Measurements from ENCODE around the gene ECI1. TPM values are rescaled to one million over a fixed set of nuclear protein-coding genes. Genes with fewer than 3 reads are reported as not detected.

Gene ECI1, protein sequence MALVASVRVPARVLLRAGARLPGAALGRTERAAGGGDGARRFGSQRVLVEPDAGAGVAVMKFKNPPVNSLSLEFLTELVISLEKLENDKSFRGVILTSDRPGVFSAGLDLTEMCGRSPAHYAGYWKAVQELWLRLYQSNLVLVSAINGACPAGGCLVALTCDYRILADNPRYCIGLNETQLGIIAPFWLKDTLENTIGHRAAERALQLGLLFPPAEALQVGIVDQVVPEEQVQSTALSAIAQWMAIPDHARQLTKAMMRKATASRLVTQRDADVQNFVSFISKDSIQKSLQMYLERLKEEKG
- 10 to 100 TPM; 35.6 to 36.6 TPM for total RNA-seq

DNA sequence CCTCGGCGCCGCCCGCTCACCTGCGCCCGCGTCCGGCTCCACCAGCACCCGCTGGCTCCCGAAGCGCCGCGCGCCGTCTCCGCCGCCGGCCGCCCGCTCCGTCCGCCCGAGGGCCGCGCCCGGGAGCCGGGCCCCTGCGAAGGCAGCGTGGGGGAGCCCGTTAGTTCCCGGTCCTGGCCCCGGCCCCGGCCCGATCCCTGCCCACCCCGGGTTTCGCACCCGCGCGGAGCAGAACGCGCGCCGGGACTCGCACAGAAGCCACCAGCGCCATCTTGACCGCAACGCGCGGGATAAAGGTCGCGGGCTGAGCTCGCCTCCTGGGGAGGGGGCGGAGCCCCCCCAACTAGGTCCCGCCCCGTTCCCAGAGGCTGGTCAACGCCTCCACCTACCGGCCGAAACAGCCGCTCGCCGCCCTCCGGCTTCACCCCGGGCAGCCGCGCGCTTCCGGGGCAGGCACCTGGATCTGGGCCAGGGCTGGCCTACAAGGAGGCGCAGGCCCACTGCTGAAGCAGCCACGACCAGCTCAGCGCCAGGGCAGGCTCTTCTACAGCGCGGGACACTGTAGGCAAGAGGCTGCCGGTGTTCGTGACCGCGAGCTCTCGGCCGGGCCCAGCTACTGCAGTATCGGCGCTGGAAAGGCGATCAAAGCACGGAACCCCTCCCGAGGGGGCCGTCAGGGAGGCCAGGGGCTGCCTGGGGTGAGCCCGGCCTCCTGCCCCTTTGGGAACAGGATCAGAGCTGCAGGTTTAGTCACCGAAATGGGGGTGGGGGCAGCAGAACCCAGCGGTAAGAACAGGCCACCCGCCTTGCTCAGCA, at the start of gene ECI1:
ECI1 (minus strand) TSS at position 292 of the 816 bp plus-strand sequence; CDS start at position 271, 21 bp downstream.
- CTCF ChIA-PET: interaction anchor here (1.3 to 2.5 kb wide), 9 partner anchors 13 to 243 kb away, joined by 3 to 15 read pairs (median 5); partner anchors contain the start of genes E4F1, PGP and RNPS1
- POLR2A ChIA-PET: interaction anchor here (0.5 to 2.1 kb wide), 9 partner anchors 15 to 287 kb away, joined by 3 to 14 read pairs (median 4); partner anchors contain the start of genes DNASE1L2, PGP and TRAF7

DNA sequence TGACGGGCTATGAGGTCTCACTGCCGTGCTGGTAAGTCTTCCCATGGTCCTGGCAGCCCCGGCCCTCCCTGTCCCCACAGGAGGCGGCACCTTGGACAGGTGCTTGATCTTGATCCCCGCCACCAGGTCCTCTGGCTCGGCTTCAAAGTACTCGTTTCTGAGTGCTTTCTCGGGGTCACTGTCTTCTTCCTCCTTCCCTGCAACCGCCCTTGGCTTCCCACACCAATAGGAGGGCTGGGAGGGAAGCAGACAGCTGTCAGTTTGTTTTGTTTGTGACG, 48.5 kb upstream of the ECI1 start:
- POLR2A ChIA-PET: no interaction called here
- CTCF ChIA-PET: no interaction called here

DNA sequence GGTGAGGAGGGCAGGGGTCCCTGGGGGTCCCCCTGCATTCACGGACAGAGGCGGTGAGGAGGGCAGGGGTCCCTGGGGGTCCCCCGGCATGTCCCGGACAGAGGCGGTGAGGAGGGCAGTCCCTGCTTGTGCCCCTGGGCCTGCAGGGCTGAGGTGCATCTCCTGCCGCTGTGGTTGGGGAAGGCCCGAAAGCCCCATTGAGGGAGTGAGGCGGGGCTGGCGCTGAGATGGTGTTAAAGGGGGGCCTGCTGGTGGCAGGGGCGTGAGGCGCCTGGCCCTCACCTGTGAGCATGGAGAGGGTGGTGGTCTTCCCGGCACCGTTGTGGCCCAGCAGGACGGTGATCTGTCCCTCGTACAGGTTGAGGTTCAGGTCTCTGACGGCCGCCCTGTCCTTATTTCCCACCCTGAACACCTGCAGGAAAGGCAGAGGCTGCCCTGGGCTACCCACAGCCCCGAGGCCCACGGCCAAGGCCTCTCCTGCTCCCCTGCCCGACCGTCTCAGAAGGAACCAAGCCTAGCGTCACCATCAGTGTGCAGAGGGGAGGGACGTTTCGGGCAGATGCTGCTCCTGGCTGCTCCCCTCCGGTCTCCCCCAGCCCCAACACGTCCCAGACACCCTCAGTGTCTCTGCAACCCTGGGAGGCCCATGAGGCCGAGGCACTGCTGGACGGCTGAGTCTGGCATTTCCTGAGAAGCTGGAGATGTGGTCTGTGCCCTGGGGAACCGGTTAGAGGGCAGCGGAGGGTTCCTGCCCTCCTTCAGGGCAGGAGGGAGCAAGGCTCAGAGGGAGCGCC, 47.9 kb upstream of the ECI1 start:
- CTCF ChIA-PET: no interaction called here
- POLR2A ChIA-PET: no interaction called here

DNA sequence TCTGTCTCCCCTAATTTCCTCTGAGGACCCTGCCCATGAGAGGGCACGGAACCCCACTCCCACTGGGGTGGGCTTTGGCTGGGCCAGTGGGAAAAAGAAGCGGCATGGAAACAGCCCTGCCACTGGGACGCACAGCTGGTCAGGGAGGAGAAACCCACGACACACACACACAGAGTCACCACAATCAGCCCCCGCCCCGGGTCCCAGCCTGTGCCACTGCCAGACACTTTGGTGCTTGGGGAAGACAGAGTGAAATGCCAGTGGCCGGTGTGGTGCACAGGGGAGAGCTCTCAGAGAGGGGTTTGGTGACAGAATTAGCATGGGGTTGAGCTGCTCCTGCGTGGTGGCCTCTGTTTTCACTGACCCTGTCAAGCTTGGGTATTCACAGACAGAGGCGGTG, 47.2 kb upstream of the ECI1 start:
- POLR2A ChIA-PET: no interaction called here

DNA sequence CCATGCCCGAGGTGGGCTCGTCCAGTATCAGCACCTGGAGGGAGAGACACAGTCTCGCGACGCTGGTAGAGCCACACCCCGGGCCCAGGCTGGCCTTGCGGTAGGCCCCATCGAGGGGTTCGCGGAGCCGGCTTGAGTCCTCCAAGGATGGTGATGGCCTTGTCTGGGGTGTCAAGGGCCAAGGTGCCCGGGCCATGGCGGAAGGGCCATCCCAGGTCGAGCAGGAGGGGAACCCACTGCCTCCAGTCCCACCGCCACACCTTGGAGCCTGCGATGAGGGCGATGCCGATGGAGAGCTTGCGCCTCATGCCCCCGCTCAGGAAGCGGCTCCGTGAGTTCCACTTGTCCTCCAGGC, 46.1 kb upstream of the ECI1 start:
- ChIA-PET POLR2A (no interaction called here), CTCF (interaction anchor here (1.1 kb wide), 1 partner anchor 98 kb away, joined by 3 read pairs; no protein-coding TSS in a partner anchor)

More for the DNA sequence above, 47.2 kb upstream of the ECI1 start:
- CTCF ChIA-PET: interaction anchor here (1.1 kb wide), 1 partner anchor 97 kb away, joined by 3 read pairs; no protein-coding TSS in a partner anchor

DNA sequence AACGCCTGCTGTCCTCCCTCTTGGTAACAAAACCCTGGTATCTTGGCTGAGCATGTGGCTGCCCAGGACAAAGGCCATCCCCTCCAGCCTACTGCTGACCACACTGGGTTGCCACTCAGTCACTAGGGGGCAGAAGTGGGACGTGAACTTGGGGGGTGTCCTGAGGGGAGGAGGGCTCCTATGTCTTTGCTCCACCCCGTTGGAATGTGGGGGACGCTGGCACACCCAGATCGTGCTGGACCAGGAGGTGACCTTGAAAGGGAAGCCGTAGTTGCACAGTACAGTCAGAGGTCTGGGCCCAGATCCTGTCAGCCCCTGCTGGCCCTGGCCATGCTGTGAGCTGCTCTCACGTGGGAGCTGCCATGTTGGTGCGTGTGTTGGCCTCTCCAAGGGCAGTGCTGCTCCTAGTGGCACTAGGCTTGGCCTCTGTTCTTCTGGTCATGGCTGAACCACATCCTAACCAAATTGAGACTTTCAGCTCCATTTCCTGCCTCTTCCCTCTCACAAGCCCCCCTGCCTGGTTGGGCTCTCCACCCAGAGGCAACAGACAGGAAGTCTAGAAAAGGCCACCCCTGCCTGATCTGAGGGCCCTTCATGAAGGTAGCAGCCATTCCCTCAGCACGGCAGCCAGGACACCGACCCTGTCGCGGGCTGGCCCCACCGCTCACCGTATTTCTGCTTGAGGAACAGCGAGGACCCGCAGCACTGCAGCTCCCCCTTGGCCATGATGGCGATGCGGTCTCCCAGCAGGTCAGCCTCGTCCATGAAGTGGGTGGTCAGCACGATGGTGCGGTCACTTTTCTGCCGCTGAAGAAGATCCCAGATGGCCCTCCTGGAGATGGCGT, 45.5 kb upstream of the ECI1 start:
- ChIA-PET POLR2A (no interaction called here), CTCF (interaction anchor here (0.6 to 0.9 kb wide), 2 partner anchors 27 to 37 kb away, joined by 3 to 4 read pairs; no protein-coding TSS in a partner anchor)

DNA sequence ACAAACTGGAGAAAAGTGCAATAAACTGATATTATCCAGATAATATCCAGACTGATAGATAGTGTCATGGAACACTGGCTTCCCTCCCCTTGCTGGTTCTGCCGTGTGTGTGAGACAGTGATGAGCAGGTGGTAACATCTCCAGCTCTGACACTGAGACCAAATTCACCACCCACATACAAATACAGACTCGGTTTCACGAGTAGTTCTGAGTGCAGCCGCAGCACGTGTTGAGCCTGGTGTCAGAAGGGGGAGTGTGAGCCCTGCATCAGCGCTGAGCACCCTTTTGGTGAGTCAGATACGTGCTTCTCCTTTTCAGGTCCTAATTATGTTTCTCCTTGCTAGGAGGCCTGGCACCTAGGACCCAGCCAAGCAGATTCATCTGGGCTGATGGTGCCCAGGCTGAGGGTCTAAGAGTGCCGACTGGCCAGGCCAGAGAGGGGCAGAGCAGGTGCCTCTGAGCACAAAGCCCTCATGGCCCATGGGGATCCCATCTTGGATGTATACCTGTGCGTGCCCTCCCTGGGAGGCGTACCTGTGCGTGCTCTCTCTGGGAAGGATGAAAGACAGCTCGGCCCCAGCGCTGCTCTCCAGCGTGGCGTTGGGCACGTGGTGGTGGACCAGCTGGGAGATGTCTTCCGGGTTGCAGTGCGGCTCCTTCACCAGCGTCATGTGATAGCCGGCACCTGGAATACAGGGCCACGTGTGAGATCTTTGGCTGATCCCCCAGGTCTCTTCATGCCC, 43.8 kb upstream of the ECI1 start:
- POLR2A ChIA-PET: no interaction called here
- CTCF ChIA-PET: interaction anchor here (1.0 kb wide), 1 partner anchor 217 kb away, joined by 3 read pairs; no protein-coding TSS in a partner anchor

DNA sequence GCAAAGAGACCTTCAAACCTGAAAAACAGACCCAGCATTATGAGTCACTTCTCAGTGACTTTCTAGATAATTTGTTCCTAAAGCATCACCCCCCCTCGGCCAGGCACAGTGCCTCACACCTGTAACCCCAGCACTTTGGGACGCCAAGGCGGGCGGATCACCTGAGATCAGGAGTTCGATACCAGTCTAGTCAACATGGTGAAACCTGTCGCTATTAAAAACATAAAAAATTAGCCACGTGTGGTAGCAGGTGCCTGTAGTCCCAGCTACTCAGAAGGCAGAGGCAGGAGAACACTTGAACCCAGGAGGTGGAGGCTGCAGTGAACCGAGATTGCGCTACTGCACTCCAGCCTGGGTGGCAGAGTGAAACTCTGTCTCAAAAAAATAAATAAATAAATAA, 40.8 kb upstream of the ECI1 start:
- POLR2A ChIA-PET: no interaction called here
- CTCF ChIA-PET: no interaction called here

DNA sequence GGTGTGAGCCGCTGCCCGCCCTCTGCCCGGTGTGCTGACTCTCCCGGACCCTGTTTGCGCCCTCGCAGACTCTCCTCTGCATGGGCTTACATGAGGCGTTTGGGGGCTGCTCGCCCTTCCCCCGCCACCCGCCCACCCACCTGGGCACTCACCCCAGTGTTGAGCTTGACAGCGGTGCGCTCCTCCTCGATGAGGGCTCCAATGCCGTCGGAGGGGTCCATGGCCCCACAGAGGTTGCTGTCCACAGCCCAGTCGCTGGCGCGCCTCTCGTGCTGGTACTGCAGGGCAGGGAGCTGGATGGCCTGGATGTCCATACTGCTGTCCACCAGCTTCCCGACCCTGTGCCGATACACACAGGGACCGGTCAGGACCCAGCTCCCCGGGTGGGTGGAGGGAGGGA, 37.9 kb upstream of the ECI1 start:
- POLR2A ChIA-PET: interaction anchor here (0.6 kb wide), 1 partner anchor 134 kb away, joined by 3 read pairs; no protein-coding TSS in a partner anchor

DNA sequence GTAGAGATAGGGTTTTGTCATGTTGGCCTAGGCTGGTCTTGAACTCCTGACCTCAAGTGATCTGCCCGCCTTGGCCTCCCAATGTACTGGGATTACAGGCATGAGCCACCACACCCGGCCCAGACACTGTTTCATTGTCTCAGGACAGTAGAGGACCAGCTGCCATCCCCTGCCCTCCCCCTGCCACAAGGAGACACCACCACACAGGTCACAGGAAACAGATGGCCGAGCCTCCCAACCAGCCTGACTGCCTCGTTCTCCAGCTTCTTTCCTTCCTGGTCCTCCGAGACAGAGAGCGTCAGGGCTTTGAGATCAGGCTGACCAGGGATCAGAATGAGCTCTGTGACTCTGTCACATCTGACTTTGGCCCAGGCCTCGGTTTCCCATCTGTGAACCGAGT, 37.3 kb upstream of the ECI1 start:
- ChIA-PET POLR2A (interaction anchor here (0.6 kb wide), 2 partner anchors 9 to 134 kb away, joined by 3 read pairs; no protein-coding TSS in a partner anchor), CTCF (interaction anchor here (1.3 kb wide), 1 partner anchor 346 kb away, joined by 3 read pairs; the partner anchor contains the start of gene MSRB1)

More for the DNA sequence above, 37.9 kb upstream of the ECI1 start:
- CTCF ChIA-PET: interaction anchor here (1.3 kb wide), 1 partner anchor 346 kb away, joined by 3 read pairs; the partner anchor contains the start of gene MSRB1

DNA sequence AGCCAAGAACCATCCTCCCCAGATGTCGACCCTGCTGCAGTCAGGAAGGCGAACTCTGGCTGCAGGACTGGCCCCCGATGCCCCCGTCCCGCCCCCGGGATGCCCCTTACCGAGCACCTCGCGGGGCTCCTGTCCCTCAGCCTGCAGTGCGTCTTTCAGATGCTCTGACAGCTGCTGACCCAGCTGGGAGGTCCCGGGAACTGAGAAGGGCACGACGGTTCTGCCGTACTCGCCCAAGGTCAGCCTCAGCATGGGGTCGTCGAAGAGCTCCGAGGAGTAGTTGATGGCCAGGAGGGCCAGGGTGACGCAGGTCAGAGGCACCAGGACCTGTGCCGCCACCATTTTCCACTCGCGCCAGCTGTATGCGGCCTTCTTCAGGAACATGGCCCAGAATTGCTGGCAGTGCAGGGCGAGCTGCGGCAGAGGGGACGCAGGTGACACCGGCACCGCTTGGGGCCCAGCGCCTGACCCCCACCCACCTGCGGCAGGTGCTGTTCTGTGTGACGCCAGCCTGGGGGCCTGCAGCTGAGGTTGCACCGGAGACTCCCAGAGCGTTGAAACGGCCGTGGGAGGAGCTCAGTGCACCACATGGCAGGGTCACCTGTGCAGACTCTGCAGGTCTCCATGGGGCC, 36.6 kb upstream of the ECI1 start:
- POLR2A ChIA-PET: no interaction called here
- CTCF ChIA-PET: interaction anchor here (1.3 kb wide), 1 partner anchor 345 kb away, joined by 3 read pairs; the partner anchor contains the start of gene MSRB1

DNA sequence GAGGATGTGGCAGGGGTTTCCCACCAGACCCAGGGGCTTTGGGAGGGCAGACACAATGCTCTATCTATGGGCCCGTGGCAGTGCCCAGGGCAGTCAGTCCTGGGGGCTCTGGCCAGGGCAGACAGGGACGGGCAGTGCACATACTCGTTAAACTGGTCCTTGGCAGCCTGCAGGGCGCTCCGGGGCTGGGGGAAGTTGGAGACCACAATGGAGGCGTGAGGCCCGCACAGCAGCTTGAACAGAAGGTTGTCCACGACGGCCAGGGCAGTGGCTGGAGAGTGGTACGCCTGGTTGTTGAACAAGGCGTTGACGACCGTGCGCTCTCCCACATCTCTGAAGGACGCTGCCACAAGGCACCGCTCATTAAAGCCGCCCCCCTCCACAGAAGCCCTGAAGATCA, 35.2 kb upstream of the ECI1 start:
- ChIA-PET CTCF (no interaction called here), POLR2A (no interaction called here)

DNA sequence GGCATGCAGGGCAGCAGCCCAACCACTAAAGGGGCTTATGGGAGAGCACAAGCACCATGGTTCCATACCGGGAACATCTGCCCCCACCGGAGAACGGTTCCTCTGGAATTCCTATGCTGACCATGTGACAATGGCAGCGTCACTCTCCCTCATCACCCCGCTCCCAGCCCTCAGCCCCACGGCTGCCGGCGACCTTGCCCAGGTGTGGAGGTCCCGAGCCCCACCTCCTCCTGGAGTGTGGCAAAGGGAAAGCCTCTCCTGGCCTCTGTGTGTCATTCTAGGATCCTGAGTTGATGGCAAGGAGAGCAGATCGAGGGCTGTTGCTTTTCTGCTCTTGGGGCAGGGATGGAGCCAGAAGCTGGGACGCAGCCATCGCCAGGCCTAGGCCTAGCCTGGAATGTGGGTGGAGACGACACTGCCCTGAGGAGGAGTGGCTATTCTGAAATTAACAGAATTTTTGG, 34.4 kb upstream of the ECI1 start:
- ChIA-PET POLR2A (no interaction called here), CTCF (no interaction called here)

DNA sequence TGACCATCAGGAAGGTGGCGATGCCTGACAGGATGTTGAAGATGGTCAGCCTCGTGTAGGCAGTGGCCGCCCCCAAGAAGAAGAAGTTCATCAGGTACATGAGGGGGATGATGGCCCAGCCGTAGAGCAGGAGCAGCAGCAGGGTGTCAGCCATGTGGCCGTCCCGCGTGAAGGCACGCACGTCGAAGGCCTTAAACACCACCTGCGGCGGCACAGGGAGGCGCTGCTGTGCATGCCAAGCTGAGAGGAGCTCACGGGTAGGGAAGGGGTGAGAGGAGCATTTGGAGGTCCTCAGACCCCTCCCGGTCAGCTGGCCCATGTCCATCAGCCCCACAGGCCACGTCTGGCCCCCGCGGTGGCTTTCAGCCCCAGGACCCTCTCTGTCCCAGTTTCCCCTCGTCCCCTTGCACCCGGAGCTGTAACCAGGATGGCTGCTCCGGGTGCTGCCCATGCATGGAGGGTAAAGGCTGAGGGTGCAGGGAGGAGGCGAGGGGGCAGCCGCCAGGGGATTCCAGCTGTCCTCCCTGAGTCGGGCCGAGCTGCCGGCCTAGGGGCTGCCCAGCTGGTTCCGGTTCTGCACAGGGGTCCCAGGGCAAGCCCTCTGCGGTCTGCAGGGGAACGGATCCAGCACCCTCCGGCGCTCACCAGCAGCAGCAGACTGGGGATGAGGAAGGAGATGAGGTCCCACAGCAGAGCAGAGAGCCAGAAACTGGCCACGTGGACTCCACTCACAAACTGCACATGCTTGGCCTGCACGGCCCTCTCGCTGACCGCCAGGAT, 33.6 kb upstream of the ECI1 start:
- ChIA-PET CTCF (no interaction called here), POLR2A (no interaction called here)

DNA sequence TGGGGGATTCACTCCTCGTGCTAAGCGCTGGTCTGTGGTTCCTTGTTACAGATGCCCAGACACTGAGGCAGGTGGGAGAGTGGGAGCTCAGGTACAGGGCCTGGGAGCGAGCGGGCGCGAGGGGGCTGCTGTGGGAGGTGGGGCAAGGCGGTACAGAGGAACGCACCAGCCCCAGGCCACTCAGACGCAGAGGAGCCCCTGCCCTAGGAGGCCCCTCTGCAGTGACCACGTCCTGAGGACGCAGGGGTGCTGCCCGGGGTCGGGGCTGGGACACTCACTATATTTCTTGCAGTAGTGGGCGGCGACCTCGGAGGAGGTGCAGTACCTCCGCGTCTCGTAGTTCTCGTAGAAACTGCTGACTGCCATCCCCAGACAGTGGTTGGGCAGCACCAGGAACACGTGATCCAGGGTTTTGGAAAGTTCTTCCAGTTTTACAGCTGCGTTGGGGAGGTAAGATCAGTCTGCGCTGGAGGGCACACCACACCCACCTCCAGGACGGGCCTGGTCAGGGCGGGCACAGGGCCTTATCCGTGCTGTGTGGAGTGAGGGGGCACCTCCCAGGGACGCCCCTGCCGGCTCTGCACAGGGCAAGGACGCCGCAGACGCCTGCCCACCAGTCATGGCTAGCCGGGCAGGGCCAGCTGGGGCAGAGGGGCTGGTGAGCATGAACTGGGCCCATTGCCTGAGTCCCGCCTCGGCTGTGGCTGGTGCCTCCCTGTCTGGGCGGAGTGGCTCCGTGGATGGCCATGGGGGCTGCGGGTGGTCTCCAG, 32.8 kb upstream of the ECI1 start:
- CTCF ChIA-PET: no interaction called here
- POLR2A ChIA-PET: no interaction called here

DNA sequence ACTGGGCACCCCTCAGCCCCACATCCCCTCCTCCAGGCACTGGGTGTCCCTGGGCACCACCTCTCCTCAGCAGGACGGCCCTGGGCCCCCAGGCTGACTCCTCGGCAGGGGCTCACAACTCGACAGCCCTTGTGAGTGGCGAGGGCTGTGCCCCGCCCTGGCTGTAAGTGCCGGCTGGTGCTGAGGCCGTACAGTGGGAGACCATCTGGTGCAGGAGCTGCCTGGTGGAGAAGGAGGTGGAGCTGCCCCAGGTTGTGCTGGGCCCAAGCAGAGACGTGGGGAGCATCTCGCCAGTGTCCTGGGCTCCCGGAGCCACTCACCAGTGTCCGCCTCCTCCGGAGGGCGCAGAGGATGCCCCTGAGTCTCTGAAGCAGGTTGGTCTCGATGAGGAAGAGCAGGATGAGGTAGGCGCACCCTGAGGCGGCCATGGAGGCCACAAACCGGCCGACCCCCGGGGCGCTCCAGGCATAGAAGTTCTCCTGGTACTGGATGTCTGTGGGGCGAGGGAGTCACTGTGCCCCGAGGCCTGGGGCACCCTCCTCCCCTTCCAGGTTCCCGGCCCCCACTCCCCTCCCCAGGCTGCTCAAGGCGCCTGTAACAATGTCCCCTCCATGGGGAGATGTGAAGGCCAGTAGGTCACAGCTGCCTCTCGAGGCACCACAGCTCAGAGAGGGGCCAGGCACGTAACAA, 31.6 kb upstream of the ECI1 start:
- POLR2A ChIA-PET: no interaction called here
- CTCF ChIA-PET: no interaction called here
